ENCODE measurements around the gene TNFRSF18.

DNA sequence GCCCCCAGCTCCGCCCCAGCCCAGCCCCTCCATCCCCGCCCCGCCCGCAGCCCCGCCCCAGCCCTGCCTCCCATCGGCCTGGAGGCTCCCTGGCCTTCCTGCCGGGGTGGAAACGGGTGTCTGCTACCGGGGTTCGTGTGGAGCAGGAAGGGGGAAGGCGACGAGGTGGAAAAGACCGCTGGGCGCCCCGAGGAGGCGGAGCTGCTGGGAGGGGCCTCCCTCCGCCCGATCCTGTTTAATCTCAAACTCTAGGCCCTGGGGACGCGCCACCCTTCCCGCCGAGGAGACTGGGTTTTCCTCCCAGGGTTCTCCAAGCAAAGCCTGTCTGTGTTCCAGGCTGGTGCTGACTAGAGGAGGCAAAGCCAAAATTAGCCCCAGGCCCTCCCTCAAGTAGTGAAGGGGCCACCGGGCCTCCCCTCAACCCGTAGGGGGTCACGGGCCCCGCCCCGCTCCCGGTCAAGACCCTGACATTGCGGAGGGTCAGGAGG is 48.9 kb downstream of the TNFRSF18 start:
- TF ChIP-seq, protein P1, sequence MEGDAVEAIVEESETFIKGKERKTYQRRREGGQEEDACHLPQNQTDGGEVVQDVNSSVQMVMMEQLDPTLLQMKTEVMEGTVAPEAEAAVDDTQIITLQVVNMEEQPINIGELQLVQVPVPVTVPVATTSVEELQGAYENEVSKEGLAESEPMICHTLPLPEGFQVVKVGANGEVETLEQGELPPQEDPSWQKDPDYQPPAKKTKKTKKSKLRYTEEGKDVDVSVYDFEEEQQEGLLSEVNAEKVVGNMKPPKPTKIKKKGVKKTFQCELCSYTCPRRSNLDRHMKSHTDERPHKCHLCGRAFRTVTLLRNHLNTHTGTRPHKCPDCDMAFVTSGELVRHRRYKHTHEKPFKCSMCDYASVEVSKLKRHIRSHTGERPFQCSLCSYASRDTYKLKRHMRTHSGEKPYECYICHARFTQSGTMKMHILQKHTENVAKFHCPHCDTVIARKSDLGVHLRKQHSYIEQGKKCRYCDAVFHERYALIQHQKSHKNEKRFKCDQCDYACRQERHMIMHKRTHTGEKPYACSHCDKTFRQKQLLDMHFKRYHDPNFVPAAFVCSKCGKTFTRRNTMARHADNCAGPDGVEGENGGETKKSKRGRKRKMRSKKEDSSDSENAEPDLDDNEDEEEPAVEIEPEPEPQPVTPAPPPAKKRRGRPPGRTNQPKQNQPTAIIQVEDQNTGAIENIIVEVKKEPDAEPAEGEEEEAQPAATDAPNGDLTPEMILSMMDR (IDR thresholded peaks at IDR 0.05), result no peak
- peak in 1 of 2 donors; percentile 46 for TF ChIP-seq POLR2A (IDR thresholded peaks at IDR 0.05)
